WTC11 (cell line): ENCODE measurements around the gene TNMD. TPM values are rescaled to one million over a fixed set of nuclear protein-coding genes. Genes with fewer than 3 reads are reported as not detected.

ENCODE experiments used
- ATAC-seq: fragments of 200-7000 bp; cut with Tn5 transposase; 2 replicates; pipeline ENCODE4 v1.10.0; 2021; ENCODE audit warnings: mild to moderate bottlenecking, moderate library complexity
- CTCF ChIA-PET: fragments of 300-600 bp; sonication (Branson Sonifier 250); formaldehyde crosslinking; loops from one replicate; lab custom pipeline; 2021; ENCODE audit warnings: antibody characterized with exemption; lab: Charles Lee
- POLR2A ChIA-PET: fragments of 350-600 bp; sonication (Branson Sonifier 250); formaldehyde crosslinking; loops from one replicate; lab custom pipeline; 2021; ENCODE audit warnings: antibody characterized with exemption; lab: Charles Lee
- DNase-seq: peaks from one replicate; pipeline ENCODE4 v3.0.0; 2021; ENCODE audit warnings: low spot score
- H3K27ac Mint-ChIP-seq: 2 replicates; pipeline ENCODE4 v1.8.0; 2021; ENCODE audit warnings: mixed read lengths
- H3K27me3 Mint-ChIP-seq: 2 replicates; pipeline ENCODE4 v1.8.0; 2021; ENCODE audit warnings: low read depth, mild to moderate bottlenecking, moderate library complexity, mixed read lengths
- H3K36me3 Mint-ChIP-seq: 2 replicates; pipeline ENCODE4 v1.8.0; 2021; ENCODE audit warnings: mixed read lengths
- H3K4me1 Mint-ChIP-seq: 2 replicates; pipeline ENCODE4 v1.8.0; 2022; ENCODE audit warnings: mixed read lengths
- H3K4me3 Mint-ChIP-seq: 2 replicates; pipeline ENCODE4 v1.8.0; 2021; ENCODE audit warnings: mild to moderate bottlenecking, moderate library complexity, mixed read lengths
- H3K9me3 Mint-ChIP-seq: 2 replicates; pipeline ENCODE4 v1.8.0; 2021; ENCODE audit warnings: mixed read lengths
- CREM ChIP-seq: sonication (generic); formaldehyde crosslinking; IDR thresholded peaks from 2 replicates; pipeline ENCODE4 v1.8.1; 2022; ENCODE audit warnings: mild to moderate bottlenecking, missing genetic modification reagents, moderate library complexity
- ESRRA ChIP-seq: sonication (generic); formaldehyde crosslinking; IDR thresholded peaks from 2 replicates; pipeline ENCODE4 v1.8.1; 2022; ENCODE audit warnings: mild to moderate bottlenecking, missing genetic modification reagents, borderline replicate concordance
- FOXP1 ChIP-seq: sonication (generic); formaldehyde crosslinking; IDR thresholded peaks from 2 replicates; pipeline ENCODE4 v1.8.0; 2022; ENCODE audit warnings: missing genetic modification reagents, mild to moderate bottlenecking, moderate library complexity, borderline replicate concordance
- GABPB1 ChIP-seq: sonication (generic); formaldehyde crosslinking; IDR thresholded peaks from 2 replicates; pipeline ENCODE4 v1.8.1; 2023; ENCODE audit warnings: mild to moderate bottlenecking, missing genetic modification reagents
- HMGA2 ChIP-seq: fragments of 250-450 bp; sonication (Bioruptor Pico); IDR thresholded peaks from 2 replicates; pipeline ENCODE4 v1.4.0; 2021; ENCODE audit warnings: mild to moderate bottlenecking, moderate library complexity
- IRF2 ChIP-seq: sonication (generic); formaldehyde crosslinking; IDR thresholded peaks from 2 replicates; pipeline ENCODE4 v1.8.0; 2022; ENCODE audit warnings: low read depth, missing genetic modification reagents, borderline replicate concordance
- MXD4 ChIP-seq: fragments of 250-450 bp; sonication (Bioruptor Pico); IDR thresholded peaks from 2 replicates; pipeline ENCODE4 v1.8.0; 2021; ENCODE audit warnings: mild to moderate bottlenecking, moderate library complexity, borderline replicate concordance
- NR2C2 ChIP-seq: sonication (generic); formaldehyde crosslinking; IDR thresholded peaks from 2 replicates; pipeline ENCODE4 v1.8.0; 2022; ENCODE audit warnings: mild to moderate bottlenecking, missing genetic modification reagents
- NR3C1 ChIP-seq: sonication (generic); formaldehyde crosslinking; conservative IDR thresholded peaks from 2 replicates; pipeline ENCODE4 v1.8.1; 2023; ENCODE audit warnings: low read depth, mild to moderate bottlenecking, missing genetic modification reagents
- TEAD4 ChIP-seq: sonication (generic); formaldehyde crosslinking; IDR thresholded peaks from 2 replicates; pipeline ENCODE4 v1.8.0; 2022; ENCODE audit warnings: mild to moderate bottlenecking, missing genetic modification reagents
- TP53 ChIP-seq: sonication (generic); formaldehyde crosslinking; IDR thresholded peaks from 2 replicates; pipeline ENCODE4 v1.8.1; 2023; ENCODE audit warnings: mild to moderate bottlenecking, missing genetic modification reagents
- ZBTB21 ChIP-seq: sonication (generic); formaldehyde crosslinking; IDR thresholded peaks from 2 replicates; pipeline ENCODE4 v1.8.1; 2023; ENCODE audit warnings: mild to moderate bottlenecking, missing genetic modification reagents, borderline replicate concordance
- ZMAT4 ChIP-seq: fragments of 250-450 bp; sonication (Bioruptor Pico); IDR thresholded peaks from 2 replicates; pipeline ENCODE4 v1.9.0; 2021; ENCODE audit warnings: mild to moderate bottlenecking
- ZNF138 ChIP-seq: sonication (generic); formaldehyde crosslinking; conservative IDR thresholded peaks from 2 replicates; pipeline ENCODE4 v1.8.1; 2022; ENCODE audit warnings: mild to moderate bottlenecking, moderate library complexity, missing genetic modification reagents
- ZNF219 ChIP-seq: sonication (generic); formaldehyde crosslinking; IDR thresholded peaks from 2 replicates; pipeline ENCODE4 v1.8.0; 2023; ENCODE audit warnings: missing genetic modification reagents, mild to moderate bottlenecking, borderline replicate concordance
- total RNA-seq: library from RNA; stranded (reverse); gene quantifications from 3 replicates; pipeline ENCODE4 v1.2.3, GENCODE V29; 2021
- TF ChIP-seq, protein P1 (sequence below): sonication (generic); formaldehyde crosslinking; IDR thresholded peaks from 2 replicates; pipeline ENCODE4 v1.8.0; 2023; ENCODE audit warnings: mild to moderate bottlenecking, missing genetic modification reagents
- TF ChIP-seq, protein P2 (sequence below): sonication (generic); formaldehyde crosslinking; IDR thresholded peaks from 2 replicates; pipeline ENCODE4 v1.8.0; 2022; ENCODE audit warnings: mild to moderate bottlenecking, missing genetic modification reagents
- TF ChIP-seq, protein P3 (sequence below): sonication (generic); formaldehyde crosslinking; conservative IDR thresholded peaks from 2 replicates; pipeline ENCODE4 v1.8.1; 2022; ENCODE audit warnings: mild to moderate bottlenecking, missing genetic modification reagents

The TNMD gene
- total RNA-seq, 1 experiment from 2014 or later, result 3.3 TPM

- TF ChIP-seq, protein P1, sequence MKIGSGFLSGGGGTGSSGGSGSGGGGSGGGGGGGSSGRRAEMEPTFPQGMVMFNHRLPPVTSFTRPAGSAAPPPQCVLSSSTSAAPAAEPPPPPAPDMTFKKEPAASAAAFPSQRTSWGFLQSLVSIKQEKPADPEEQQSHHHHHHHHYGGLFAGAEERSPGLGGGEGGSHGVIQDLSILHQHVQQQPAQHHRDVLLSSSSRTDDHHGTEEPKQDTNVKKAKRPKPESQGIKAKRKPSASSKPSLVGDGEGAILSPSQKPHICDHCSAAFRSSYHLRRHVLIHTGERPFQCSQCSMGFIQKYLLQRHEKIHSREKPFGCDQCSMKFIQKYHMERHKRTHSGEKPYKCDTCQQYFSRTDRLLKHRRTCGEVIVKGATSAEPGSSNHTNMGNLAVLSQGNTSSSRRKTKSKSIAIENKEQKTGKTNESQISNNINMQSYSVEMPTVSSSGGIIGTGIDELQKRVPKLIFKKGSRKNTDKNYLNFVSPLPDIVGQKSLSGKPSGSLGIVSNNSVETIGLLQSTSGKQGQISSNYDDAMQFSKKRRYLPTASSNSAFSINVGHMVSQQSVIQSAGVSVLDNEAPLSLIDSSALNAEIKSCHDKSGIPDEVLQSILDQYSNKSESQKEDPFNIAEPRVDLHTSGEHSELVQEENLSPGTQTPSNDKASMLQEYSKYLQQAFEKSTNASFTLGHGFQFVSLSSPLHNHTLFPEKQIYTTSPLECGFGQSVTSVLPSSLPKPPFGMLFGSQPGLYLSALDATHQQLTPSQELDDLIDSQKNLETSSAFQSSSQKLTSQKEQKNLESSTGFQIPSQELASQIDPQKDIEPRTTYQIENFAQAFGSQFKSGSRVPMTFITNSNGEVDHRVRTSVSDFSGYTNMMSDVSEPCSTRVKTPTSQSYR (CRISPR knock-in tag), result no peak
- TF ChIP-seq FOXP1 (CRISPR knock-in tag) (no peak), CREM (CRISPR knock-in tag) (no peak), ZMAT4 (CRISPR knock-in tag) (no peak), ZBTB21 (no peak), IRF2 (no peak), TP53 (CRISPR knock-in tag) (no peak), NR2C2 (no peak), MXD4 (CRISPR knock-in tag) (no peak), ZNF219 (CRISPR knock-in tag) (no peak), ESRRA (CRISPR knock-in tag) (no peak)
- TF ChIP-seq, protein P2, sequence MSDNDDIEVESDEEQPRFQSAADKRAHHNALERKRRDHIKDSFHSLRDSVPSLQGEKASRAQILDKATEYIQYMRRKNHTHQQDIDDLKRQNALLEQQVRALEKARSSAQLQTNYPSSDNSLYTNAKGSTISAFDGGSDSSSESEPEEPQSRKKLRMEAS, result no peak
- TF ChIP-seq, protein P3, sequence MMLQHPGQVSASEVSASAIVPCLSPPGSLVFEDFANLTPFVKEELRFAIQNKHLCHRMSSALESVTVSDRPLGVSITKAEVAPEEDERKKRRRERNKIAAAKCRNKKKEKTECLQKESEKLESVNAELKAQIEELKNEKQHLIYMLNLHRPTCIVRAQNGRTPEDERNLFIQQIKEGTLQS (CRISPR knock-in tag), result no peak
Observed at GRCh38 chrX:100647739-100648138, 63.0 kb downstream of the TNMD start (continued).

GRCh38 chrX:100648458-100649417 is 64.0 kb downstream of the TNMD start:
- Mint-ChIP-seq H3K4me3 (0 out of 2 replicates have a peak overlapping the region, but pooled peaks have one; percentile 6), H3K27ac (no peak overlapping the region), H3K9me3 (no peaks in the 10 kb centered on the region), H3K36me3 (no peaks in the 10 kb centered on the region), H3K27me3 (peaks cover 3% of the 10 kb centered on the region), H3K4me1 (peaks cover 38% of the 10 kb centered on the region)
- POLR2A ChIA-PET, result no interaction called here
- DNase-seq, result no peak
- no peak for TF ChIP-seq ZNF138 (CRISPR knock-in tag)
- no peak for TF ChIP-seq GABPB1 (CRISPR knock-in tag)
- TF ChIP-seq, protein P2, result no peak
- no peak for TF ChIP-seq ZBTB21
- TF ChIP-seq NR3C1 (CRISPR knock-in tag), result no peak
- TF ChIP-seq HMGA2 (CRISPR knock-in tag), result no peak
- no peak for TF ChIP-seq TEAD4 (CRISPR knock-in tag)
- ATAC-seq, result peak; percentile 37; the same call in 1 of the 2 replicates
- CTCF ChIA-PET, result interaction anchor here (0.5 to 3.8 kb wide), 7 partner anchors 11 to 120 kb away, joined by 3 to 14 read pairs (median 4); partner anchors contain the start of gene TSPAN6

Other genes with a start within 250 kb of the TNMD start
- 1.5 to 2.1 TPM (median 1.8 TPM) in 3 replicates for gene PCDH19, start 174.7 kb upstream of the TNMD start, total RNA-seq
- 47.0 to 50.5 TPM (median 49.8 TPM) in 3 replicates for gene TSPAN6, start 51.9 kb downstream of the TNMD start, total RNA-seq
- gene SRPX2, start 59.3 kb downstream of the TNMD start, total RNA-seq, result 0.24 to 0.62 TPM (median 0.34 TPM) in 3 replicates
- 0.16 to 0.31 TPM (median 0.27 TPM) in 3 replicates for gene SYTL4, start 147.2 kb downstream of the TNMD start, total RNA-seq
- 29.8 to 30.3 TPM (median 30.2 TPM) in 3 replicates for gene CSTF2, start 235.5 kb downstream of the TNMD start, total RNA-seq